ENCODE results near the gene BICDL1.

BICDL1 gene

DNA sequence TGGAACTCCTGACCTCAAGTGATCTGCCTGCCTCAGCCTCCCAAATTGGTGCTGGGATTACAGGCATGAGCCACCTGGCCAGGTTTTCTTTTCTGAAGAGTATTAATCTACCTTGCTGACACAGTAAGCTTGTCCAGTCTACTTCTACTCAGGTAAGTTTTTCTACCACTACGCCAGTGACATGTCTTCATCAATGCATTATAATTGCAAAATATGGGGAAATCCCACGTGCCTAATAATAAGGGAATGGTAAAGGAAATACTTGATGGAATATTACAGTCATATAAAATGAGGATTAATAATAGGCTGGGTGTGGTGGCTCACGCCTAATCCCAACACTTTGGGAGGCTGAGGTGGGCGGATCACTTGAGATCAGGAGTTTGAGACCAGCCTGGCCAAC is 65.3 kb downstream of the BICDL1 start:
- DNase-seq (ENCODE audit: low spot score): no peak

DNA sequence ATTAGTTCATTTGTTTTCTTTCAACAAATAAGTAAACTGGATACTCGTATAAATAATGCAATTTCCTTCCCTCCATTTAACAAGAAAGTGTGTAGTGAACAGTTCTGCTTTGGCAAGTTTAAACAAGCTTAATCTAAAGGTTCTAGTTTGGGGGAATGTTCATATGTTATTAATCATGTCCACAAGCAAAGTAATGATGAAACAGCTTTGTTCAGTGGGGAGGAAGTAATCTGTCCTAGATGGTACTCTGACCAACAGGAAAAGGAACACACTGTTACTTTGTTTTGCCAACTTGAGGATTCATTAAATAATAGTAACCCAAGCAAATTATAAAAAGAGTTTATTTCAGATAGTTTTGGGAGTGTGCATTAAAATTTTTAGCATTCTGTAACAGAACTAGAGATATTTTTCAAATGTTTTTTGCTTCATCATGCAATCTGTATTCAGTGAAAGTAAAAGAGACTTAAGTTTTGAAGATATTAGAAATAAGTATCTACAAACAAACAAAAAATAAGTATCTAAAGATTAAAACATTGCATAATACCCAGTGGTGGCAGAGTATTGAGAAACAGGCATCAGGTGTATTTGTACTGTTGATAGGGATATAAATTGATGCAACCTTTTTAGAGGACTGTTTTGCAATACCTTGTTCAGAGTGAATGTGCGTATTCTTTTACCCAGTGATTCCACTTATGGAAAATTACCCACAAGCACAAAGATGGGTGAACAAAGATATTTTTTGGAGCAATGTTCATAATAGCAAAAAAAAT is 66.4 kb downstream of the BICDL1 start:
- DNase-seq (ENCODE audit: low spot score): no peak

DNA sequence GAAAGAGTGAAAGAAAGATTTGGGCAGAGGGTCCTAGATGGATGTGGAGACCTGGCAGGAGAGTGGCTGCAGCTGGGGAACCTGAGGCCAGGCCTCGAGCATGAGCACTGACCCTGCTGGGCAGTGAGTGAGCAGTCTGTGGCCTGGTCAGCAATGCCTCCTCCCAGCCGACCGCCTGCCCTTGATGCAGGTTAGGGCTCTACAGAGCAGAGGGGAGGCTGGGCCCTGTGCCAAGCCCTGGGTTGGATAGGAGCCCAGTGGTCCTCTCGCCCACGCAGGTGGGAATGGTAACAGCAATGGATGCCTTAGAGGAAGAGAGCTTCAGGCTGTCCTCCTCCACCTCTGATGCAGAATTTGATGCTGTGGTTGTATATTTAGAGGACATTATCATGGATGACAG is 67.7 kb downstream of the BICDL1 start:
- no peak for DNase-seq (ENCODE audit: low spot score)

DNA sequence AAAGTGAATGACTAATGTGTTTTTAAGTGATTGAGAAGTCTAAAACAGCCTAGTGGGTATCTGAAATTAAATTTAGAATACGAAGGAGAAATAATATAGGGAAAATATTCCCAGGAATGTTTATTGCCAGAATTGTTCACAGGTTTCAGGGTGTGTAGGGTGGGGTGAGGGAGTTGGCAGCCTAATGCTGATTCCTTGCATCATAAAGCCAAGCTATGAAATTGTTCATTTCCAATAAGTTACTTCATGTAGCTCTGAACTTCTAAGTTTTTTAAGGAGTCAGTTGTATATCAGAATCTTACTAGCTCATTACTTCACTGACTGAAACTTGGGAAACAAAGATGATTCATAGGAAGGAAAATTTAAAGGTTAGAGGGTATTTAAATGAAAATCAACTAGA is 71.2 kb downstream of the BICDL1 start:
- DNase-seq (ENCODE audit: low spot score): peak; percentile 74

DNA sequence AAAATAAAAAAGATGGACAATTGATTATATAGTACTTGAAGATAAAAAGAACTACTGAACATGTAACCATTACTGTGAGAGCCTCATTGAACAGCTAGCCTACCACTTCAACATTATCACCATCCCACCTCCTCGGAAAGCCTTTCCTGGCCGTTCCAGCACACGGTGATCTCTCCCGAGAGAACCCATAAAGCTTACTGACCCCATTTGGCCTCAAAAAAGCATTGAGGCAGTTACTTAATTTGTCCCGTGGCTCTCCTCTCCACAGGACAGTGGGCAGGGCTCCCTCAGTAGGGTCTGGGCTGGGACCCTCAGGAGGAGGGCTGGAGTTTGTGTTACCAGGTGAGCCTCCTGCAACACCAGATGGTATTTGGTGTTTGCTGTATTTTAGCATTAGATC is 71.7 kb downstream of the BICDL1 start:
- no peak for DNase-seq (ENCODE audit: low spot score)

DNA sequence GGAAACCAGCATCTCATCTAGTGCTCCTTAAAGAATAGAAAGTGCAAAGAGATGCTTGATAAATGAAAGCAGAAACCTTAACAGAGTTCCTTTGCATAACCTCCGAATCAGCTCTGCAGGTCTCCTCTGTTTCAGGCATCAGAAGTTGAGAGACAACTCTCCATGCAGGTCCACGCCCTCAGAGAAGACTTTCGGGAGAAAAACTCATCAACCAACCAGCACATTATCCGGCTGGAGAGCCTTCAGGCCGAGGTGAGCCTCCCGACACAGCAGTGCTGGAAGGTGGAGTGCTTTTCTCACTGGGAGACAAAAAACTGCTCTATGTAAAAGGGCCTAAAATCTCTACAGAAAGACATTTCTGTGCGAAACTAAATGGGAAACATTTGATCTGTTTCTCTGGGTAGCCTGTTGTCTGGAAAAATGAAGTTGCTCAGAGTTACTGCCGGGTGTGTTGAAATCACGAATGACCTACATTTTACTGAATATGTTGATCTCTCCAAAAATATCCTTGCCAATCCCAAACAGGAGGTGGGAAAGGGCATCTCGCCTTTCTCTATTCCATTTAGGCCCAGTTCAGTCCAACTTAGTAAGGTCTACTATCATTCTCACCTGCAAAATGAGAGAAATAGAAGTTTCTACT is 72.7 kb downstream of the BICDL1 start:
- no peak for DNase-seq (ENCODE audit: low spot score)

DNA sequence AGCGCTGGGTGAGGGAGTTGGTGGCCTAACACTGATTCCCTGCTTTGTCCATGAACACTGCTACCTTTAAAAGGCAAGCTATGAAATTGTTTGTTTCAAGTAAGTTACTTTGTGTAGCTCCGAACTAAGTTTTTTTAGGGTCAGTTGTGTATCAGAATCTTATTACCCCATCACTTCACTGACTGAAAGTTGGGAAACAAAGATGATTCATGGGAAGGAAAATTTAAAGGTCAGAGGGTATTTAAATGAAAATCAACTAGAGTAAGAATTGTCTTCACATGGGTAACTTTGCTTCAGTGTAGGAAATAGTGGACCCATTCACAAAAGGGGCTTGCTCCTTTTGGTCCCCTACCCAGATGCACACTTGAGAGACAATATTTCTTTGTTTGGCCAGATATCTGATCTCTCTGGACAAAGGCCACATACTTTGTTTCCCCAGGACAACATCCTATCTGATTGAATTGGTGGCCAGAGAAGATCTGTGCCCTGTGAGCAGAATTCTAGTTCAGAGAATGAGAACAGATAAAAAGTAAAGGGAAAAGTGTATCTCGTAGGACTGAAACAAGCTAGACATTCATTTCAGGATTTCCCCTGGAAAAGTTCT is 74.0 kb downstream of the BICDL1 start:
- no peak for DNase-seq (ENCODE audit: low spot score)

DNA sequence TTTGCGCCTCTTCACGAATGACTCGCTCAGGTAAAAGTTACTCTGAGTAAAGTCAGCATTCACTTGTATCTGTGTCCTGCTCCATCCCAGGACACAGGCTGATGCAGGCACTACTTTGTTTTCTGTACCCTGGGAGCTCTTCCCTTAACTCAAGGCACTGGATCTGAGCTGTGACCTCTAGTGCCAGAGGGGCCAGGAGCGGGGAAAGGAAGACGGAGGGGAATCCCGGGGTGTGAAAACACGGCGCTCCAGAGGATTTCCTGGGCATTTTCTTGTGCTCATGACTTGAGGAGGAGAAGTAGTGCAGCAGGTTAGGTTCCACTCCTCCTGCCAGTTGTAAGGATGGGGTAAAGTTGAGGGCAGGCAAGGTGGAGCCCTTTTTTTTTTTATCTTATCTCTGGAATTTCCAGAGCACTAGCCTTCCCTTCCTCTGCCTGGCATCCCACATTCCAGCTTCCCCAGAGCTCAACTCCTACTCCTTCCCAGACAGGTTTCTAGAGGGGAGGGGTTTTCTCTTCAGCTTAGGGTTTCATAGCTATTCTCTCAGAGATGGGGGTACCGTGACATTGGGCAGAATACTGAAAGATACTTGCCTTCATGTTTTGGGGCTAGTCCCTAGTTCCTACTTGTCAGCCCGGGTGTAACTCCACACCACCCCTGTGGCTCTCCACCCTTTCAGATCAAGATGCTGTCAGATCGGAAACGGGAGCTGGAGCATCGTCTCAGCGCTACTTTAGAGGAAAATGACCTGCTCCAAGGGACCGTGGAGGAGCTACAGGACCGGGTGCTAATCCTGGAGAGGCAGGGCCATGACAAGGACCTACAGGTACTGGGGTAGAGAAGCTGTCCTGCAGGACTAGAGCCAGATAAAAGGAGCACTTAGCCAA is 75.3 kb downstream of the BICDL1 start:
- DNase-seq (ENCODE audit: low spot score): no peak

DNA sequence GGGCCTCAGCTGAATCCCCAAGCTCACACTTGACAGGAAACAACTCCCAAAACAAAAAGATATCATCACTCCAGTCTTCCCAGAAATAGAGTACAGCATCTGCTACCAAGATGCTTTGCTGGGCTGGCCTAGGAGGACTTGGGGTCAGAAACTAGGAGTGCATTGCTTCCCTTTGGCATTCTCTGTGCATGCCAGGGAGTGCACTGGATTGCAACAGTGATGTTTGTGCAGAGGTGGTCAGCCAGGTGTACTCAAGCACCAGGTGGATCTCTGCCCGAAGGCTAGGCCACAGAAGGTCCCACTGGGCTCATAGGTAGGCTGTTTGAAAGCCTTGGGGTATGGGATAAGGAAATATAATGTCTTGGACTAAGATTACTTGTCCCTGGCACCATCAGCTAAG is 76.4 kb downstream of the BICDL1 start:
- no peak for DNase-seq (ENCODE audit: low spot score)

DNA sequence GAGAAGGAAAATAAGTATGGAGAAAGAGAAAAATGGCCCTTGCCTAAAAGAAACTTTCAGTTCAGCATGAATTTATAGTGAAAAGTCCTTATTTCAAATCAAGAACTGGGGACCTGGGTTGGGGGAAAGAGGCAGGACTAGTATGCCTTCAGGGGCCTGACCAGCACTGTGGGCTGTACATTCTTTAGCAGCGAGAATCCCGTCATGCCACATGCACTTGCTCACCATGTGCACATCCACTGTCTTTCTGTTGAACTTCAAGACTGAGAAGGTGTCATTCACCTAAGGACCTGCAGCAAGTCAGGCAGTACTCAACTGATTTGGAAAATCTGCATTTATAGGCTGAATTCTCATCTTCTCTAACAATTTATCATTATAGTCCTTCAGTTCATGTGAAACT is 77.3 kb downstream of the BICDL1 start:
- DNase-seq (ENCODE audit: low spot score): no peak

DNA sequence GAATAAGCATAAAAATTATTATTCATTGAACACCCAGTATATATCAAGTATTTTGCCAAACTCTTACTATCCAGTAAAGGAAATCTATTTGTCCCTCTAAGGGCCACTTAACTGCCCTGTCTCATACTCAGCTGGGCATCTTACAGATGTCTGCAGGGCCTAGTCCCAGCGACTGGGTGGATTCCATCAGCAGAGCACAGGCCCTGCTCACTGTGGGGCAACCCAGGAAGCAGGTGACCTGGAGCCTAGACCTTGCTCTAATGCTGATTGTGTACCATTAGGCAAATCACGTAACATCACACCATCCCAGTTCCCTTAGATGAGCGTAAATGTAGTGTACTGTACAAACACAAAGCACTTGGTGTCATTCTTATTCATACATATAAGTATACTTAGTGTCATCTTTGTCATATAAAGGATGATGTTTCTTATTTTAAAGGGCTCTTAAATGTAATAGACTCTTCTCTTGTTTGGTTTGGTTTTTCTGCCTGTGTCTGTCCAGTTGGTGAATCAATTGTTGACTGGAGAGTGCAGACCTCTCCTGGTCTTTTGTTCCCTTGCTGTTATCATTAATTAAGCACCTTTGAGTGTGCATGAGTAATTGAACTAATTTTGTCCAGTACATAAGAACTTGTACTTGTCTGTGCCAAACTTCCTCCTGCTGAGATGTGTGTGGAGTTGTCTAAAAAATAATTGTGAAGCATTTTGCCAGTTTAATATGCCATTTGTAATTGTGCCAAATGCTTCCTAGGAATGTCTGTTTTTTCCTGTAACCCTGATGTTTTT is 78.2 kb downstream of the BICDL1 start:
- DNase-seq (ENCODE audit: low spot score): no peak

DNA sequence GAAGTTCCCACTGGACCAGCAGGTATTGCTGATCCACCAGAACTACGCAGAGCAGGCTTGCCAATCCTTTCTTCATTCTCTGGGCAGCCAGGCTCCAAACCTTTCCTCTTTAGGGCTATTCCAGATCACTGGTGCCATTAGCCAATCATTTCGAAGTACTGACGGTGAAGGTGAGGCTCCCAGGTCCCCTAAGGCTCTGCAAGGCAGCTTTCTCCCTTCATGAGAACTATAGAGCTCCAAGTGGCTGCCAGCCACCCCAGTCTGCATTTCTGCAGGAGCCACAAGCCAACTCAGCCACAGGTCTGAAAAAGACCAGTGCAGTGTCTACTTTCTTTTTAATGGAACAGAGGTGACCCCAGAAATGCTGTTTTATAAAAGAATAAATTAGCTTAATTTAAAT is 78.9 kb downstream of the BICDL1 start:
- no peak for DNase-seq (ENCODE audit: low spot score)

DNA sequence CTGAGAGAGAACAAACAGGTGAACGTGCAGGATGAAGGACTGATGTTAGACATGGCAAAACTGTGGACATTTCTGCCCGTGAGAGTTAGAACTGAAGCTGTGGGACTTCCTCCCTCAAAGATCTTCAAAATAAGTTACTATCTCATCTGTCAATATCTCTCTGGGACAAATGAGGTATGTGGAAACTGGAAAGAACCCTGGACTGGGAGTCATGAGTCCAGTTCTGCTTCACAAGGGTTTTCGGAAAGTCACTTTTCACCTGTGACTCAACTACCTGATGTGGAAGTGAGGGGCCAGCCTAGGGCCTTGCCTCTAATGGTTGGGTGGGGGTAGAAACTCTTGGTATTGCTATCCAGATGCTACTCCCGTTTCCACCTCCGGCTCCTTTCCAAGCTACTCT is 80.2 kb downstream of the BICDL1 start:
- DNase-seq (ENCODE audit: low spot score): no peak

DNA sequence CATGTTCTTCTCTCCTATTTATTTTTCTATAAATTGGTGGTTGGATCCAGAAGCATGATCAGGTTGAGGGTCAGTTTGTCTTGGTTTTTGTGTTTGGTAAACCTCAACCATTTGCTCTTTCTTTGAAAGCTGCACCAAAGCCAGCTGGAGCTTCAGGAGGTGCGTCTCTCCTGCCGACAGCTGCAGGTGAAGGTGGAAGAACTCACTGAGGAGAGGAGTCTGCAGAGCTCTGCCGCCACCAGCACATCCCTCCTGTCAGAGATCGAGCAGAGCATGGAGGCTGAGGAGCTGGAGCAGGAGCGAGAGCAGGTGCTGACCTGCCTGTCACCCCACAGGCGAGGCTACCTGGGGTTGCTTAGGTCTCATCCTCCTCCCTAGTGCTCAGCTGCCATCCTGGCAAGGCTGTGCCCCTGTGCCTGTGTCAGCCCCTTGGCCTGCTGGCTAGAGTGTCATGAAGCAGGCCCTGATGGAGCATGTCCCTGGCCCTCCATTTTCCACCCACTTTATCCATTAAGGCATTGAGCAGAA is 82.5 kb downstream of the BICDL1 start:
- no peak for DNase-seq (ENCODE audit: low spot score)

DNA sequence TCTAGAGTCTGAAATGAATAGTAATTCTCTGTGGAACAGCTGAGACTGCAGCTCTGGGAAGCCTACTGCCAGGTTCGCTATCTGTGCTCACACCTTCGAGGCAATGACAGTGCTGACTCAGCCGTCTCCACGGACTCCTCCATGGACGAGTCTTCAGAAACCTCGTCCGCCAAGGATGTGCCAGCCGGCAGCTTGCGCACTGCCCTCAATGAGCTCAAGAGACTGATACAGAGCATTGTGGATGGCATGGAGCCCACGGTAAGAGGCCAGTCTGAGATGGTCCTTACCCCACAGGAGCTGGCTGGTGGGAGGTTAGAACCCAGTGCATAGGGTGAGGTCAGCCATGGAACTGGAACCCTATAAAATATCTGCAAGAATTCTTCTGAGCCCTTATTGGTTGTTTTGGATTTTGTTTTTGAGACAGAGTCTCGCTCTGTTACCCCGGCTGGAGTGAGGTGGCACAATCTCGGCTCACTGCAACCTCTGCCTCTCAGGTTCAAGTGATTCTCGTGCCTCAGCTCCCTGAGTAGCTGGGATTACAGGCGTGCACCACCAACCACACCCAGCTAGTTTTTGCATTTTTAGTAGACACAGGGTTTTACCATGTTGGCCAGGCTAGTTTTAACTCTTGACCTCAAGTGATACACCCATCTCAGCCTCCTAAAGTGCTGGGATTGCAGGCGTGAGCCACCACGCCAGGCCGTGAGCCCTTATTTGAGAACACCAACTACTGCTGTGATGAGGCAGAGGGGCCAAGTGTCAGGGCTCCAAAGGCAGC is 83.6 kb downstream of the BICDL1 start:
- no peak for DNase-seq (ENCODE audit: low spot score)

DNA sequence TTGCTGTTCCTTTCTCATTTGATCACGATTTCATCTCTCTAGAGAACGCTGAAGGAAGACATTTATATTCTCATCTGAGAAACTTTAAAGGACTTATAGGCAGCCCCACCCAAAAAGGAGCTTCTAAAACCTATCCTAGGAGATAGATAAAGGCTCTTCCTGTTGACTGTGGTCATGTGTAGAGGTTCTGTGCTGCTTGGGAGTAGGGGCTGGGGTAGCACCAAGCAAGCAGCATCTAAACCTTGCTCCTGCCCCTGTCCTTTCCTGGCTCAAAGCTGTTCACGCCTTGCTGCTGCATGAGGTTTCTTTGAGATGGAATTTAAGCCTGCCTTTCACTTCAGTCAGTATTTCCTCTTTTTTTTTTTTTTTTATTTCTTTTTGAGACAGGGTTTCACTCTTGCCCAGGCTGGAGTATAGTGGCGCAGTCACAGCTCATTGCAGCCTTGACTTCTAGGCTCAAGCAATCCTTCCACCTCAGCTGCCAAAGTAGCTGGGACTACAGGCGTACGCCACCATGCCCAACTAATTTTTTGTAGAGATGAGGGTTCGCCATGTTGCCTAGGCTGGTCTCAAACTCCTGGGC is 86.1 kb downstream of the BICDL1 start:
- DNase-seq (ENCODE audit: low spot score): no peak

DNA sequence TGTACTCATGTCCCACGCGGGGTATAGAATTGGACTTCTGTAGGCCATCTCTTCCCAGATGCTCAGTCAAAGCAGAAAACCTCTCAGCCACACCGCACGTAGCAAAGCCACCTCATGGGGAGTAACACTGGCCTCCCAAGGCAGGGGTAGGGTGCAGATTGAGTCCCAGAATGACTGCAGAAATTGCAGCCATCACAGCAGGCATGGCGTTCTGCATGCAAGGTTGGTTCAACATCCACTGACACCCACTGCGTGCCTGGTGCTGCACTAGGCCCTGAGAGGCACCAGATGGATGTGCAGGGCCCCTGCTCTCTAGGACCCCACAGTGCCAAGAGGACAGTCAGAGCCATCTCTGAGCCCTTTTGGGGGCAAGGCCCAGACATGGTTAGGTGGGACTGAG is 87.6 kb downstream of the BICDL1 start:
- DNase-seq (ENCODE audit: low spot score): no peak

DNA sequence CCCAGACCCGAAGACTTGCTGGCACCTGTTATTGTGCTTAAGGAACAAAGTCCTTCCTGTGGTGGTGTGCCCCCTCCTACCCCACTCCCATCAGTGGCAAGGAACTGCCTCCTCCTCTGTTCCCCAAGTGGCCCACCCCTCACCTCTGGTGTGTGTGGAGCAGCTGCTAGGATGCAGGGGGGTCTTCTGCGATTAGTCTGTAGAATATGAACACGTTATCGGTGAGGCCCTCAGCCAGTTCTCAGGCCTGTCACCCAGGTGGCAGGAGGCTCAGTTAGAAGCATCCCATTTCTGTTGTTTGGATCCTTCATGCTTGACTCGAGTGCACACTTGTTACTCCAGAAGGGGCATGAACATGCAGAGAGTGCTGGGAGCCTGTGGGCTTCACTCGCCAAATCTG is 88.2 kb downstream of the BICDL1 start:
- DNase-seq (ENCODE audit: low spot score): no peak

DNA sequence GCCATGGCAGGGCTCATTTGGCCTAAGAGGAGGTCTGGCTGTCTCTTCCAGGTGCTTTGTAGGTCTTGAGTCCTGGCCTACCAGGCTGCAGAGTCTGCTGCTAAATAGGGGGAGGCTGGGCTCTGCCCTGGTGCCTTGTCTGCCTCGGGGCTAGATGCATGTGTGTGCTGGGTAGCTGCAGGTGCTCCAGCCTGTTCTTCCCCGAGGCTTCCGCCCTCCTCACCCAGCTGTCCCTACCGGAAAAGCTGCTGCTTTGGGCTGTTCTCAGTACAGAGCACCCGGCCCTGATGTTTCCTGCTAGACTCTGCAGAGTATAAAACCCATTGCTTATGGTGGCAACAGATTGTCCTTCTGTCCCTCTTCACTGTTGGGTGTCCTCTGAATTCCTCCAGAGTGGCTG is 89.8 kb downstream of the BICDL1 start:
- no peak for DNase-seq (ENCODE audit: low spot score)
